Embryonic facial prominence (tissue), 1 donor: ENCODE measurements around the gene ATF5.
"Not testable (repeated sequence)": the region's sequence is repeated elsewhere in the genome, so short reads cannot be mapped to it uniquely, and the experiment has no call there.

Source experiments
- DNase-seq: peaks from one replicate; pipeline ENCODE4 v3.0.0-alpha.2; 2016; ENCODE audit errors: extremely low spot score

The ATF5 gene

GRCh38 chr19:49949742-49950589 lies 21.0 kb downstream of the ATF5 start:
- DNase-seq: no peak

GRCh38 chr19:49950590-49950948 lies 21.6 kb downstream of the ATF5 start:
- no peak for DNase-seq

- DNase-seq: no peak
Observed at GRCh38 chr19:49950956-49951526, 22.0 kb downstream of the ATF5 start.

GRCh38 chr19:49951806-49952478 lies 22.9 kb downstream of the ATF5 start:
- no peak for DNase-seq

- no peak for DNase-seq
Observed at GRCh38 chr19:49952479-49952836, 23.5 kb downstream of the ATF5 start.

GRCh38 chr19:49952906-49953305 lies 23.9 kb downstream of the ATF5 start:
- DNase-seq: no peak

- no peak for DNase-seq
Observed at GRCh38 chr19:49953416-49953815, 24.4 kb downstream of the ATF5 start.

- DNase-seq: no peak
Observed at GRCh38 chr19:49954092-49954829, 25.3 kb downstream of the ATF5 start.

GRCh38 chr19:49954933-49955332 lies 25.9 kb downstream of the ATF5 start:
- DNase-seq: no peak

GRCh38 chr19:49956115-49956495 lies 27.1 kb downstream of the ATF5 start:
- DNase-seq: no peak

- DNase-seq: no peak
Observed at GRCh38 chr19:49957262-49957915, 28.4 kb downstream of the ATF5 start.

GRCh38 chr19:49958144-49958543 lies 29.1 kb downstream of the ATF5 start:
- not testable (repeated sequence) for DNase-seq

GRCh38 chr19:49958596-49958995 lies 29.6 kb downstream of the ATF5 start:
- DNase-seq: not testable (repeated sequence)

- not testable (repeated sequence) for DNase-seq
Observed at GRCh38 chr19:49959892-49960291, 30.9 kb downstream of the ATF5 start.

- not testable (repeated sequence) for DNase-seq
Observed at GRCh38 chr19:49960980-49961379, 32.0 kb downstream of the ATF5 start, which contains the start of gene SIGLEC11. Gene SIGLEC11 (minus strand): TSS chr19:49961172. CDS start chr19:49961081, 91 bp downstream.

- DNase-seq: no peak
Observed at GRCh38 chr19:49968279-49968922, 39.4 kb downstream of the ATF5 start.

- not testable (repeated sequence) for DNase-seq
Observed at GRCh38 chr19:49969355-49969754, 40.4 kb downstream of the ATF5 start.

- no peak for DNase-seq
Observed at GRCh38 chr19:49971991-49972411, 43.0 kb downstream of the ATF5 start.

- no peak for DNase-seq
Observed at GRCh38 chr19:49972841-49973240, 43.8 kb downstream of the ATF5 start.

- no peak for DNase-seq
Observed at GRCh38 chr19:49973987-49974386, 45.0 kb downstream of the ATF5 start.

GRCh38 chr19:49975051-49975450 lies 46.0 kb downstream of the ATF5 start:
- no peak for DNase-seq
